Muscle layer of colon (tissue), 2 donors: ENCODE results near the gene PTF1A.

ENCODE experiments used
- H3K27ac ChIP-seq: one replicate; pipeline ENCODE4 v1.7.0; 2013; ENCODE audit warnings: low read depth, mild to moderate bottlenecking, low read length, moderate library complexity
- H3K27me3 ChIP-seq, 2 donors: one replicate each; pipeline ENCODE4 v1.7.0; 2013; ENCODE audit warnings: low read length in 2 of 2, mild to moderate bottlenecking in 2 of 2; ENCODE audit not compliant: insufficient read depth in 2 of 2, control insufficient read depth in 1 of 2
- H3K36me3 ChIP-seq: one replicate; pipeline ENCODE4 v1.7.0; 2013; ENCODE audit warnings: mild to moderate bottlenecking, low read length; ENCODE audit not compliant: insufficient read depth
- H3K4me1 ChIP-seq: one replicate; pipeline ENCODE4 v1.7.0; 2013; ENCODE audit warnings: mild to moderate bottlenecking, low read length; ENCODE audit not compliant: insufficient read depth
- H3K4me3 ChIP-seq, 2 donors: one replicate each; pipeline ENCODE4 v1.7.0; 2013; ENCODE audit warnings: low read length in 2 of 2, low read depth in 1 of 2, mild to moderate bottlenecking in 1 of 2, moderate library complexity in 1 of 2
- H3K9ac ChIP-seq: one replicate; pipeline ENCODE4 v1.7.0; 2013; ENCODE audit warnings: low read length
- H3K9me3 ChIP-seq: one replicate; pipeline ENCODE4 v1.7.0; 2013; ENCODE audit warnings: mild to moderate bottlenecking, low read length
- donor health status: abdominal sarcoma.
- donor health status: Adenocarcinoma of cecum.

Gene PTF1A

DNA sequence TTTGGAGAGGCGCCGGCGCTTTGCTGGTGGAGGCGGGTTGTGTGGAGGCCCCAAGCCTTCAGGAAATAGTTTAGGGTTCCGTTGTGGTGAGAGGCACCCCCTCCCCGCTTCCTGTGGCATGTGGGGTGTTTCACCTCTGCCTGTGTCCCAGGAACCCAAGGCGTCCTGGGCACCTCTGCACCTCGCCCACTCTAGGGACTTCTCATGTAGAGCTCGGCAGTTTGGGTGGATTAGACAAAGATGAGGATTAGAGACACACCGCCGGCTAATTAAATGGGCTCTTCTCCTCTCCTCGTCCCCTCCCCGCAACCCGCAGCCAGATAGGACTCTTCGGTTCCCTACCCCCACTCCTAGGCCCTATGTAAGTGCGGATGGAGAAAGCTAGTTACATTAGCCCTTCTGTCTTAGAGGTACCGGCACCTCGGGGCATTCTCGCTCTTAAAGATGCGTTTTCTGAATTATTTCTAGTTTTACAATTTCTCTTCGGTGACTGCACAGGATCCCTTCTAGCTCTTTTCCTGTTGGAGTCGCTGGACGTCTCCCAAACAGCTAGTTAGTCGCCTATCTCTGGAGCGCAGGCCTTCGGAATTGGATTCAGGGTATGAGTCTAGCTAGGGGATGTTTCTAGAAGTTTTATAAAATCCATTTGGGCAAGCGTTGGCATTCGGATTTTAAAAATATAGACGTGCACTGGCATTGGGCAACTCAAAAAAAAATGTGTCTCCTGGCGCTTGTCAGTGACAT is 7.8 kb downstream of the PTF1A start:
- no peaks in the 10 kb centered on the region for H3K4me1 ChIP-seq
- no peak overlapping the region for H3K9ac ChIP-seq
- H3K4me3 ChIP-seq = no peak overlapping the region
- peaks cover 15 to 37% of the 10 kb centered on the region in 2 donors for H3K27me3 ChIP-seq
- H3K9me3 ChIP-seq = no peaks in the 10 kb centered on the region
- H3K27ac ChIP-seq = no peak overlapping the region
- H3K36me3 ChIP-seq = no peaks in the 10 kb centered on the region

DNA sequence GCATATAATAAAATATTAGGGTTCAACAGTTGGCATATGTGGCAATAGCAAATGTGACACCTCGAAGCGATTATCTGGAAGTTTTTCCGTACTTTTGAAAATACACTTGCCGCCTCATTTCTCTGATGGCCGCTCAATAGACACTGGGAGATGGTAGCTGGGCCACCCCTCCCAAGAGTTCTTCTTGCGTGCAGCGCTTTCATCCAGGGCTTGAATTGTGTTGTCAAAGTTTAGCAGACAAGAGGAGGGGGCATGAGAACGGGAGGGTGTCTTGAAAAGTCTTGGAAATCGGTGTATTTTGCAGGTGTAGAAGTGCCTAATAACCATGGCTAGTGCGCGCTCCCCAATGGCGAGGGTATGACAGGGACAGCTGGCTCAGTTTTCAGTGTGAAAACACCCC is 8.5 kb downstream of the PTF1A start:
- Histone ChIP-seq H3K4me1 (no peaks in the 10 kb centered on the region), H3K9ac (no peak overlapping the region), H3K27ac (no peak overlapping the region), H3K9me3 (no peaks in the 10 kb centered on the region), H3K27me3 (peaks cover 16 to 31% of the 10 kb centered on the region in 2 donors), H3K4me3 (no peak overlapping the region), H3K36me3 (no peaks in the 10 kb centered on the region)

DNA sequence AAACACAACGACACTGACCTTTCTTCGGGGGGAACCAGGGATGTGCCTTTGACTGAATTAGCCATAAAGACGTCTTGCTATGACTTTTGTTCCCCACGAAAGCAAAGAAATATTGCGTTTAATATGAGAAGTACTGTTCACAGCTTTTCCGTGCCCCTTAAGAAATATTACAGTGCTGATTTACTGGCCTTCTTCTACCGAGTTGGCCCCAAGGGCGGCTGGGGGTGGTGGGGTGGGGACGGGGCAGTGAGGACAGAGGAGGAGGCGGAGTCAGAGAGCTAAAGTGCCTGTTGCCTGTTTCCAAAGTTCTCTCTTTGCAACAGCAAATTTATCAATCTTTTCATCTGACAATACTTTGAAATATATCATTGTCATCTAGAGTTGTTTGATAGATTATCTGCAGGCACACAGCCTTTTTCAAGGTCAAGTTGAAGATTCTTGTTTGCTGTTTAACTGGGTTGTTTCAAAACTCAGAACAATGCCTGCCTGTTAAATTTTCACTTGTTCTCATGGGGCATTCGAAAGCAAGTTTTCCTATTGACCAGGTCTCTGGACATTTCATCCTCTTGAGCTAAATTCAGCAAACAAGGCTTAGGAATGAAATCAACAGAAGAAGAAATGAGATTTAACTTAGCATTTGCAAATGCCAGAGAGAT is 9.0 kb downstream of the PTF1A start:
- Histone ChIP-seq H3K27ac (no peak overlapping the region), H3K36me3 (no peaks in the 10 kb centered on the region), H3K9ac (no peak overlapping the region), H3K27me3 (peaks cover 16 to 31% of the 10 kb centered on the region in 2 donors), H3K9me3 (no peaks in the 10 kb centered on the region), H3K4me1 (no peaks in the 10 kb centered on the region), H3K4me3 (no peak overlapping the region)

DNA sequence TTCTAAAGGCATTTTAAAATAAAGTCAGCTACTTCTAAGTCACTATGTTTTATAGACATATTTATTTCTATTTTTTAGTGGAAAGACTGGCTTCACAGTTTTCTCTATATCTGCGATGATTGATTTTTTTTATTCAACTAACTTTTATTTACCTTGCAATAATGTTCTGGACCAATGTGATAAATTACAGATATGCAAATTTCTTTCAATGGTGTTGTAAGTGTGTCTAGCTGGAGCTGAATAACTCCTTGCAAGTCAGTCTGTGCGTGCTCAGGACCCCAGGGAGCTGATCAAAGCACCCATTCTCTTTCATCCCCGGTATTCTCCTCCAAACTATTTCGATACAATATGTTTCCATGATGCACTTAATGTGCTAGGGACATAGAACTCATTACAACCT is 9.7 kb downstream of the PTF1A start:
- Histone ChIP-seq H3K36me3 (no peaks in the 10 kb centered on the region), H3K9me3 (no peaks in the 10 kb centered on the region), H3K4me3 (no peak overlapping the region), H3K27ac (no peak overlapping the region), H3K4me1 (no peaks in the 10 kb centered on the region), H3K9ac (no peak overlapping the region), H3K27me3 (peaks cover 16 to 25% of the 10 kb centered on the region in 2 donors)

DNA sequence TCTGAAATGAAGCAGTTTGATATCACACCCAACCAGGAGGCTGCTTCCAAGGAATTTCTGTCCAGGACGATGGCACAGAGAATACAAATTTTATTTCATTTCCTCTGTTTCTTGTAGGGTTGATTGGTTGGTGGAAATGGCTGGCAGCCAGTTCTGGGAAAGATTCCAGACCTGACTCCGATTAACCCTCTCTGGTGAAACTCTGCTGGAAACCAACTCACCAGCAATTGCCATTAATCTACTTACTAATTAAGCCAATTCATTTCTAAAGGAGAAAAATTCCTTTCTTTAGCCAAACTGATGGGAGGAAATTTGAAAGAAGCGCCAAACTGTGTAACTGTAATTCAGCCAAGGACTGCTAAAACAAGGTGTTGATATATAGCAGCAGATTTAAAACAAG is 10.7 kb downstream of the PTF1A start:
- Histone ChIP-seq H3K27ac (no peak overlapping the region), H3K4me3 (no peak overlapping the region), H3K36me3 (no peaks in the 10 kb centered on the region), H3K9ac (no peak overlapping the region), H3K27me3 (peaks cover 16 to 17% of the 10 kb centered on the region in 2 donors), H3K9me3 (no peaks in the 10 kb centered on the region), H3K4me1 (no peaks in the 10 kb centered on the region)

DNA sequence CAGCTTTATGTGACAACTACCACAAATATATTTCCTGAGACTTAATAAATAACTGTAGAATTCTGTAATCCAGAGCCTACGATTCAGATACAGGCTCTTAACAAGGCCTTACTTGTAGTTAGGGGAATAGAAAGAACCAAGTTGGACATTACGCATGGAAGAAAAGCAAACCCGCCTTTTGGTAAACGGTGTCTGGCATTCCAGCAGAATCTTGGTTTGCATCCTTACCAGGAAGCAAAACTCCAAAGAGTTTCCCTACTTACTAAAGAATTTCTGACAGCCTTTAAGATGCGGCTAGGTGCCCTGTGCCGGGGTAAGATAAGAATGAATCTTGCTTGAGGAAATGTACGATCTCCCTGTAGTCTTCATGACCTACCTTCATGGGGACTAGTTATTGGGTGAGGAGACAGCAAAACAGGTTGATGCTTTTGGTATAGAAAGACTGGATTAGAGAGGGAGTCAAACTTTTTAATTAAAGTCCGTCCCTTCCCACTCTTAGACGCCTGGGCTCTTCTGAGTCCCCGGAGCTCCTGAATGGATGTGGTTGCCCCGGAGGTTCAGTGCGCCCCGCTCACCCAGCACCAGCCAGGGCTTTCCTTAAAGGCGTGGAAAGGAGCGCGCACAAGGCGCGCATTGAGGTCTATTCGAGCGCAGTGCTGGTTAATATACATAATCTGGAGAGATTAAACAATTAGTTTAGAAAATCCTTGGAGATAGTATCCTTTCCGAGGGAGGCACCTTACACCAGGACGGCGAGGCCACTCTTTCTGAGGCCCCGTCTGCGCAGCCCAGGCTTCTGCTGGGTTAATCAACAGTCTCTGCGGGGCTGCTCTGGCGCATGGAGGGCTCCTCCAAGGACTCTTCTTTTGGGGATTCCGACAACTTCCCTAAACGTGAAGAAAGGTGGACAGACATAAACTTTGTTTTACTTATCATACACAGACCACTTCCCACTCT is 11.5 kb downstream of the PTF1A start:
- Histone ChIP-seq H3K9ac (no peak overlapping the region), H3K4me3 (no peak overlapping the region), H3K9me3 (no peaks in the 10 kb centered on the region), H3K27ac (no peak overlapping the region), H3K4me1 (no peaks in the 10 kb centered on the region), H3K27me3 (peaks cover 15 to 16% of the 10 kb centered on the region in 2 donors), H3K36me3 (no peaks in the 10 kb centered on the region)

DNA sequence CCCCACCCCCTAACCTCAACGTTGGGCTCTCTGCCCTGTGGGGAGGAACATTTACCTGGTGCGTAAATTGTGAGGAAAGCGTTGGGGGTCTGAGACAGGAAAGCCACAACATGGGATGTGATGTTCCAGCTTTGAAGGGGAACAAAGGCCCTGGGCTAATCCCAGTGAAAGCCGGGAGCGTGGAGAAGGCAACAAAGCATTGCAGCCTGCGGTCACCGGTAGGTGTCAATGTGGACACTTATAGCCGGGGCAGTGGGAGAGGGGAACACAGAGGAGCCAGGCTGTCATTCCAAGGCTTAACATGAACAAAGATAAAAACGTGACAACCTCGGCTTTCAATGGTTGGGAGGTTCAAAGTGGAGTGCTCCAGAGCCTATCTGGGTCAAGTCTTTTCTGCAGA is 12.7 kb downstream of the PTF1A start:
- no peak overlapping the region for H3K4me3 ChIP-seq
- no peak overlapping the region for H3K27ac ChIP-seq
- no peaks in the 10 kb centered on the region for H3K36me3 ChIP-seq
- no peaks in the 10 kb centered on the region for H3K4me1 ChIP-seq
- peaks cover 6 to 16% of the 10 kb centered on the region in 2 donors for H3K27me3 ChIP-seq
- H3K9ac ChIP-seq = no peak overlapping the region
- no peaks in the 10 kb centered on the region for H3K9me3 ChIP-seq

DNA sequence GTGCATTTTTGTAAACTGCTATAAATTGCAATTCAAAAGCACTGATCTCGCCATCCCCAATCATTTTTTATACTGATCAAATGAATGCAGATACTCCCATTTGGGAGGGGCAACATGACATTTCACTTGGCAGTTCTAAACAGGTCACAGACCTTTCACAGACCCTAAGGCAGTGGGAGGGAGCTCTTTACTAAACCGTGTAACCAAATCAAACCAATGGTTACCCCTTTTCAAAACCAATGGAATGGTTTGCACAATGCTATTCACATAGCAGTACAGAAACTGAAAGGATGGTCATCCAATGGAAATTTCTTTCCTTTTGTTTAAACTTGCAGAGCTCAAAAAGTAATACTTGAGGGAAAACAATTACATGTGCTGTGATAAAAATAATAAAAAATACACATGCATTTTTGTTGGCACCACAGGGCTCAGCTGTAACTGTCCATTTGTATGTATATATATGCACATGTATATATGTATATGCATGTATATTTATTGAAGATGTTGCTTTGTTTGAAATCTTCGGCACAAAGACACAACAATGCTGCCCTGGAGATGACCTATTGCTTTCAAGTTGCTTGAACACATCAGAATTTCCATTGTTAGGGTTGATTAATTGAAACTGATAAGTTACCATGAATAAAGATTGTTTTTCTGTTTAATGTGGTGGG is 14.0 kb downstream of the PTF1A start:
- Histone ChIP-seq H3K4me1 (no peaks in the 10 kb centered on the region), H3K9me3 (no peaks in the 10 kb centered on the region), H3K27ac (no peak overlapping the region), H3K27me3 (peaks cover 0 to 16% of the 10 kb centered on the region in 2 donors), H3K9ac (no peak overlapping the region), H3K36me3 (no peaks in the 10 kb centered on the region), H3K4me3 (no peak overlapping the region)

DNA sequence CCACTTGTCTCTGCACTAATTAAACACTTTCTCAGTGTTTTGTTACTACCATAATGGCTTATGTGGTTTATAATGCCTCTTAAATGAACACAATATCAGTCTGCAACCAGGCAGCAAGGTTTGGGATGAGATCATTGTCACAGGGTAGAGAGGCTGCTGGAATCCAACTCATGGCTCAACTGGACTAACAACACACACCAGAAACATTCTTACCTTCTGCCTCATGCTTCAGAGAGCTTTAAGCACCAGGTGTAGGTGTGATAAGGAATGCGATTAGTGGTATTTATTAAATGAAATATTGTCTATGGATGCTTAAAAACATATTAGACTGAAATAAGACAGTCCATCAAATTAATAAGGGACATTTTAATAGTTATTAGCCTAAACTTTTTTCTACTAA is 25.4 kb downstream of the PTF1A start:
- Histone ChIP-seq H3K27ac (no peak overlapping the region), H3K9ac (no peak overlapping the region), H3K36me3 (no peaks in the 10 kb centered on the region), H3K27me3 (no peaks in the 10 kb centered on the region), H3K4me3 (no peak overlapping the region), H3K4me1 (no peaks in the 10 kb centered on the region), H3K9me3 (no peaks in the 10 kb centered on the region)

DNA sequence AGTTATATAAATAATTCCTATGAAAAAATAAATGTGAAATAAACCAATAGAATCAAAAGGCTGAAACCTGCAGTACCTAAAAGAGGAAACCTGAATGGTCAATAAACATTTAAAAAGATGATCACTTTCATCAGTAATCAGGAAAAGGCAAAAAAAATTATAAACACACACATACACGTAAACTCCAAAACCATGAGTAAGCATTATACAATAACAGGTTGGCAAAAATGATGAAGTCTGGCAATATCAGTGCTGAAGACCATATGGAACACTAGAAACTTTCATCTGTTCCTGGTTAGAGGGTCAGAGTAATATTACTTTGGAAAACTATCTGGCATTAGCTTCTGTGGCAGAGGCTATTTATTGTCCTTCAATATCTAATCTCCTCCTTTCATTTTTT is 38.5 kb downstream of the PTF1A start:
- no peaks in the 10 kb centered on the region for H3K9me3 ChIP-seq
- H3K36me3 ChIP-seq = no peaks in the 10 kb centered on the region
- H3K27ac ChIP-seq = no peak overlapping the region
- no peak overlapping the region for H3K9ac ChIP-seq
- no peaks in the 10 kb centered on the region for H3K27me3 ChIP-seq
- H3K4me3 ChIP-seq = no peak overlapping the region
- no peaks in the 10 kb centered on the region for H3K4me1 ChIP-seq

DNA sequence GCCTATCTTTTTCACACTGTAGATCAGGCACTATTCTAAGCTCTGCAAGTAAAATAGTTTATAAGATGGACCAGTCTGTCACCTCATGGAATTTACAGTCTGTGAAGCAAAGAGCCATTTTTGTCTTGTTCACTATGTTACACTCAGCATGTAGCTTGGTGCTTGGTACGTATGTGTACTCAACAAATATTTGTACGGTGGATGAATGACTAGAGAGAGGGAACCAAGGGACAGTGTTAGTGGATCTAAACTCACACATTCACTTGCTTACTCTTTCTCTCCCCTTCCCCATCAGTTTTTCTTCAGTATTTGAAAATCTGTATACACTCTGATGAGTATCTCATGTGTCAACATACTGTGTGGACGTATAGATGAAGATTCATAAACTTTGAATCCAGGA is 45.9 kb downstream of the PTF1A start:
- Histone ChIP-seq H3K36me3 (no peaks in the 10 kb centered on the region), H3K4me3 (no peak overlapping the region), H3K9me3 (no peaks in the 10 kb centered on the region), H3K4me1 (no peaks in the 10 kb centered on the region), H3K27ac (no peak overlapping the region), H3K9ac (no peak overlapping the region), H3K27me3 (no peaks in the 10 kb centered on the region)
